HUES48 (cell line): ENCODE data around the gene PRKAR1B.
"Not testable (repeated sequence)": the region's sequence is repeated elsewhere in the genome, so short reads cannot be mapped to it uniquely, and the experiment has no call there.

Source experiments
- H3K27ac ChIP-seq: one replicate; pipeline ENCODE4 v1.7.0; 2013; ENCODE audit warnings: low read depth, low read length, inconsistent platforms
- H3K27me3 ChIP-seq: 2 replicates; pipeline ENCODE4 v1.6.1; 2013; ENCODE audit warnings: mild to moderate bottlenecking, low read length; ENCODE audit not compliant: control insufficient read depth, insufficient read depth
- H3K36me3 ChIP-seq: 2 replicates; pipeline ENCODE4 v1.6.1; 2013; ENCODE audit warnings: low read length; ENCODE audit not compliant: control insufficient read depth, insufficient read depth
- H3K4me1 ChIP-seq: 2 replicates; pipeline ENCODE4 v1.6.1; 2013; ENCODE audit warnings: mild to moderate bottlenecking, low read length; ENCODE audit not compliant: control insufficient read depth, insufficient read depth
- H3K4me3 ChIP-seq: 2 replicates; pipeline ENCODE4 v1.5.1; 2013; ENCODE audit warnings: mild to moderate bottlenecking, low read depth, low read length
- H3K9ac ChIP-seq: 2 replicates; pipeline ENCODE4 v1.6.1; 2013; ENCODE audit warnings: mild to moderate bottlenecking, low read depth, low read length, moderate library complexity
- H3K9me3 ChIP-seq: 2 replicates; pipeline ENCODE4 v1.6.1; 2013; ENCODE audit warnings: low read length; ENCODE audit not compliant: control insufficient read depth, insufficient read depth

Gene PRKAR1B

GRCh38 chr7:664997-665735, 61.9 kb downstream of the PRKAR1B start:
- peaks cover 16% of the 10 kb centered on the region for H3K4me1 ChIP-seq
- no peaks in the 10 kb centered on the region for H3K9me3 ChIP-seq
- no peak overlapping the region; the same call in 1 of the 2 replicates for H3K9ac ChIP-seq
- H3K4me3 ChIP-seq: no peak overlapping the region
- peaks cover 8% of the 10 kb centered on the region for H3K36me3 ChIP-seq
- peak overlapping the region; percentile 89 for H3K27ac ChIP-seq
- H3K27me3 ChIP-seq: no peaks in the 10 kb centered on the region

- Histone ChIP-seq H3K4me3 (no peak overlapping the region), H3K4me1 (peaks cover 16% of the 10 kb centered on the region), H3K9ac (no peak overlapping the region), H3K27me3 (no peaks in the 10 kb centered on the region), H3K27ac (peak overlapping the region; percentile 89), H3K9me3 (no peaks in the 10 kb centered on the region), H3K36me3 (peaks cover 8% of the 10 kb centered on the region)
These were observed 62.7 kb downstream of the PRKAR1B start for GRCh38 chr7:664402-664775.

DNA sequence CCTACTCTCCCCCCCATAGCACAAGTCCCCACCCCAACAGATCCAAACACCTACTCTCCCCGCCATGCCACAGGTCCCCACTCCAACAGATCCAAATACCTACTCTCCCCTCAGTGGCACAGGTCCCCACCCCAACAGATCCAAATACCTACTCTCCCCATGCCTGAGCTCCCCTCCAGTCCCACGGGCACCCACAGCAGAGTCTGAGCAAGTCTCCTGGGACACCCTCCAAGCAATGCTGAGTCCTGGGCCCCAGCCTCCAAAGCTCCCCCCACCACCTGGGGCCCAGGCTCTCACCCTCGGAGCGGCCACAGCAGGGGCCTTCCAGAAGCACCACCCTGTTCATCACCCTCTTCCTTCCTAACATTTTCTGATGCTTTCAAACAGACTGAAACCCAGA, 64.5 kb downstream of the PRKAR1B start:
- no peaks in the 10 kb centered on the region for H3K9me3 ChIP-seq
- no peak overlapping the region for H3K9ac ChIP-seq
- H3K36me3 ChIP-seq: peaks cover 8% of the 10 kb centered on the region
- no peak overlapping the region for H3K4me3 ChIP-seq
- peaks cover 16% of the 10 kb centered on the region for H3K4me1 ChIP-seq
- H3K27me3 ChIP-seq: no peaks in the 10 kb centered on the region
- no peak overlapping the region for H3K27ac ChIP-seq

DNA sequence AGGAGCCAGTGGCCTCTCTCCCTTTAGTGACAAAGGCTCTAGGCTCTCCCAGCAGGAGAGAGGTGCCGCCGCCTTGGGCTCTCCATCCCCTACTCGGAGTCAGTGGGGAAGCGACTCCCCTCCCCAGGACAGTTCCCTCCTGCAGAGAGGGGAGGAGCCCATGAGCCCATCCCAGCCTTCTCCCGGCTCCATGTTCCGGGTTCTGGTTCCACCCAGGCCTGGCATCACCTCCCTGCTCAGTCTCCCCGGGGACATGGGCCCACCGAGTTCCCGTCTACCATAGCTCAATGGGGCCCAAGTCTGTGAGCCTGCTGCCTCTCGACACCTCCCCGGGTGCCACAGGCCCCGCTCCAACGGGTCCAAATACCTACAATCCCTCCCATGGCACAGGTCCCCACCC, 67.1 kb downstream of the PRKAR1B start:
- Histone ChIP-seq H3K9ac (no peak overlapping the region), H3K4me3 (no peak overlapping the region), H3K9me3 (0 out of 2 replicates have a peak, but pooled peaks cover under 1% of the 10 kb centered on the region), H3K4me1 (peaks cover 1% of the 10 kb centered on the region; the same call in 1 of the 2 replicates), H3K27me3 (no peaks in the 10 kb centered on the region), H3K36me3 (peaks cover 10% of the 10 kb centered on the region), H3K27ac (no peak overlapping the region)

GRCh38 chr7:659306-659847, 67.7 kb downstream of the PRKAR1B start:
- no peaks in the 10 kb centered on the region for H3K4me1 ChIP-seq
- peaks cover 10% of the 10 kb centered on the region for H3K36me3 ChIP-seq
- H3K9ac ChIP-seq: no peak overlapping the region
- no peaks in the 10 kb centered on the region for H3K27me3 ChIP-seq
- 0 out of 2 replicates have a peak, but pooled peaks cover 7% of the 10 kb centered on the region for H3K9me3 ChIP-seq
- H3K27ac ChIP-seq: no peak overlapping the region
- H3K4me3 ChIP-seq: no peak overlapping the region

- Histone ChIP-seq H3K9ac (no peak overlapping the region), H3K9me3 (peaks cover 19% of the 10 kb centered on the region), H3K4me1 (no peaks in the 10 kb centered on the region), H3K27ac (no peak overlapping the region), H3K27me3 (no peaks in the 10 kb centered on the region), H3K4me3 (no peak overlapping the region), H3K36me3 (peaks cover 10% of the 10 kb centered on the region)
These were observed 69.4 kb downstream of the PRKAR1B start for GRCh38 chr7:657565-658119.

- H3K27me3 ChIP-seq, H3K27ac ChIP-seq, H3K4me3 ChIP-seq, H3K9ac ChIP-seq, H3K4me1 ChIP-seq: not testable (repeated sequence)
- Histone ChIP-seq H3K9me3 (peaks cover 23% of the 10 kb centered on the region), H3K36me3 (peaks cover 10% of the 10 kb centered on the region)
These were observed 70.1 kb downstream of the PRKAR1B start for GRCh38 chr7:657010-657409.

- H3K4me1 ChIP-seq: no peaks in the 10 kb centered on the region
- no peak overlapping the region for H3K4me3 ChIP-seq
- no peak overlapping the region for H3K27ac ChIP-seq
- no peaks in the 10 kb centered on the region for H3K27me3 ChIP-seq
- H3K36me3 ChIP-seq: peaks cover 10% of the 10 kb centered on the region
- H3K9me3 ChIP-seq: peaks cover 23% of the 10 kb centered on the region
- H3K9ac ChIP-seq: no peak overlapping the region
These were observed 71.3 kb downstream of the PRKAR1B start for GRCh38 chr7:655758-656157.

DNA sequence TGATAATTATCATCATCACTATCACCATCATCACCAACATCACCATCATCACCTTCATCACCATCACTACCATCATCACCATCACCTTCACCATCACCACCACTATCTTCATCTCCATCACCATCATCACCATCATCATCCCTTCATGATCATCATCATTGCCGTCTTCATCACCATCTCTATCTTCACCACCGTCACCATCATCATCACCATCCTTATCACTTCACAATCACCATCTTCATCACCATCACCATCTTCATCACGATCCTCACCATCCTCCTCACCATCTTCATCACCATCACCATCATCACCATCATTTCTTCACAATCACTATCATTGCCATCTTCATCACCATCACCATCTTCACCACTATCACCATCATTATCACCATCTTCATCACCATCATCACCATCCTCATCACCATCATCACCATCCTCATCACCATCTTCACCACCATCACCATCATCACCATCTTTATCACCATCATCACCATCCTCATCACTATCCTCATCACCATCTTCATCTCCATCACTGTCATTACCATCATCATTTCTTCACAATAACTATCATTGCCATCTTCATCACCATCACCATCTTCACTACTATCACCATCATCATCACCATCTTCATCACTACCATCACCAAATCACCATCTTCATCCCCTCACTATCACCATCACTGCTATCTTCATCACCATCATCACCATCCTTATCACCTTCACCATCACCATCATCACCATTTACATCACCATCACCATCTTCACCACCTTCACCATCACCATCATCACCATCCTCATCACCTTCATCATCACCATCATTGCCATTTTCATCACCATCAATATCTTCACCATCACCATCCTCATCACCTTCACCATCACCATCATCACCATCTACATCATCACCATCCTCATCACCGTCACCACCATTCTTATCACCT, 73.0 kb downstream of the PRKAR1B start:
- Histone ChIP-seq H3K27ac (no peak overlapping the region), H3K9ac (no peak overlapping the region), H3K9me3 (peaks cover 23% of the 10 kb centered on the region)

GRCh38 chr7:652881-653280, 74.2 kb downstream of the PRKAR1B start:
- H3K9me3 ChIP-seq: peaks cover 23% of the 10 kb centered on the region

More for the DNA sequence above, 73.0 kb downstream of the PRKAR1B start:
- no peaks in the 10 kb centered on the region for H3K27me3 ChIP-seq
- H3K4me1 ChIP-seq: no peaks in the 10 kb centered on the region
- H3K36me3 ChIP-seq: peaks cover 10% of the 10 kb centered on the region
- H3K4me3 ChIP-seq: no peak overlapping the region

More at GRCh38 chr7:652881-653280, 74.2 kb downstream of the PRKAR1B start:
- no peaks in the 10 kb centered on the region for H3K4me1 ChIP-seq
- no peaks in the 10 kb centered on the region for H3K27me3 ChIP-seq
- H3K36me3 ChIP-seq: peaks cover 10% of the 10 kb centered on the region
- no peak overlapping the region for H3K9ac ChIP-seq
- H3K4me3 ChIP-seq: no peak overlapping the region
- H3K27ac ChIP-seq: no peak overlapping the region
